DMS53 treated with DMSO at 0.1 percent for 48 hours (cell line): ENCODE measurements around the gene PARP1.

Experiments
- DNase-seq: peaks from one replicate; lab custom pipeline; 2025; ENCODE audit not compliant: unreplicated experiment; lab: John Stamatoyannopoulos, UW

Gene PARP1

GRCh38 chr1:226407199-226407496, 745 bp downstream of the PARP1 start:
- no peak for DNase-seq

DNA sequence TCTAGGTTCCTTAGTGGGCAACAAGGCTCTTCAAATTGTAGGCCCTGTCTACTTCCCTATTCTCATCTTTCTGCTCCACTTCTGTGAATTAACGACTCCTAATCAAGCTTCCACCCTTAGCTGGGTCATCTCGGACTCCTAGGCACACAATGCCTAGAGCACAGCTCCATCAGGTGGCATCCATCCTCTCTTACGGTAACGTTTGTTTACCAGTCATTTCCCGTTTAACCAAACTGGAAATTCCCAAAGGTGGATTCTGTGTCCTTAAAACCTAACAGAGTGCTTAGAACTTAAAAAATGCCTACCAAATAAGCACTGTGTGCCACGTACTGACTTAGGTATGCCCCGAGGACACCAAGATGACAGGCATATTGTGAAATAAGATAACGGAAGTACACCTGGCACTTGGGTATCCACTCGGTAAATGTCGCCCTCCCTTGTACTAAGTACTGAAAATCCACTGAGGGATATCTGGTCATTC, 1.5 kb downstream of the PARP1 start:
- DNase-seq, result no peak

GRCh38 chr1:226405411-226405988, 2.4 kb downstream of the PARP1 start:
- no peak for DNase-seq

DNA sequence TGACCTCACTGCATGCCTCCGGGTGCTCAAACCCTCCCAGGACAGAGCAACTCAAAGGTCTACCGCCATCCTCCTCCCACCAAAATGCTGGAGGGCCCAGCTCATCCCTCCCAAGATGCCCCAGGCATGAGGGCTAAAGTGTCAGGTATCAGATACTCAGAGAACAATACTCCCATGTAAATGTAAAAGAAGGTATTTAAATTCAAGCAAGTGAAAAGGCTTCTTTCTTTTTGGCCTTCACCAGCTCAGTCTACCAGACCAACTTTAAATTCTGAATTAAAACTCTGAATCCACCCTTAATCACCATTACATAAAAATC, 3.0 kb downstream of the PARP1 start:
- DNase-seq, result no peak

- no peak for DNase-seq
Observed at GRCh38 chr1:226404063-226404903, 3.6 kb downstream of the PARP1 start.

GRCh38 chr1:226403201-226404034, 4.5 kb downstream of the PARP1 start:
- no peak for DNase-seq

GRCh38 chr1:226402739-226403165, 5.1 kb downstream of the PARP1 start:
- no peak for DNase-seq

- no peak for DNase-seq
Observed at GRCh38 chr1:226401355-226402303, 6.3 kb downstream of the PARP1 start.

DNA sequence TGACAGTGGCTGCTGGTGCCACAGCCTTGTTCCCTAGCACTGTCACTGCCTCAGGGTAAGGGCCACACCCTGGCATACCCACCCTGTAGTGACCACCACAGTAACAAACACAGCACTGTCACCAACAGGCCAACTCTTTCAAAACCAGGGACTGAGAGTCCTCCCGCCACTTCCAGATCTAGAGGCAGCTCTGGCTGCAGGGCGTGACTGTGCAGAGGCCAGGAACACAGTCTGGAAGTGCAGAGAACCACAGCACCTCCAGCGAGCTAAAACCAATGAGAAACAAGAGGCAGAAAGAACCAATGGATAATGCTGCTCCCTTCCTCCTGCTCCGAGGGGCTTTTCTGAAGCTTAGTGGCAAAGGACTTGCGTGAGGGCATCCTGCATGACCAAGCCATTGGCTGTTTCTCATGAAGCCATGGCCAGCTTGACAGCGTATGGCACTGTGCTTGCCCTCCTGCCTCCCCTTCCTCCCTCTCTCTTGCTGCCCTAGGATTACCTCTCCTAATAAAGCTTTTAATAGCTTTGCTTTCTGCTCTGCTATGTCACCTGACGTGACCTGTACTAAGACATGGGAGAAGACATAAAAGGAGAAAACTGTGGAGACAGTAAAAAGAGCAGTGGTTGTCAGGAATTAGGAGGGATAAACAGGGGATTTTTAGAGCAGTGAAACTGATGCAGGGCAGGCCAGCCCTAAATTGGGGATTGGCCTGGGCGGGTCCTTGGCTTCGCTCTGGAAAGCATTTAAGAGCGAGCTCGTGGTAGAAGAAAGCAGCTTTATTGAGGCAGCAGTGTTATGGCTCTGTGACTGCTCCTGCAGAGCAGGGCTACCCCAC, 7.2 kb downstream of the PARP1 start:
- DNase-seq, result no peak

DNA sequence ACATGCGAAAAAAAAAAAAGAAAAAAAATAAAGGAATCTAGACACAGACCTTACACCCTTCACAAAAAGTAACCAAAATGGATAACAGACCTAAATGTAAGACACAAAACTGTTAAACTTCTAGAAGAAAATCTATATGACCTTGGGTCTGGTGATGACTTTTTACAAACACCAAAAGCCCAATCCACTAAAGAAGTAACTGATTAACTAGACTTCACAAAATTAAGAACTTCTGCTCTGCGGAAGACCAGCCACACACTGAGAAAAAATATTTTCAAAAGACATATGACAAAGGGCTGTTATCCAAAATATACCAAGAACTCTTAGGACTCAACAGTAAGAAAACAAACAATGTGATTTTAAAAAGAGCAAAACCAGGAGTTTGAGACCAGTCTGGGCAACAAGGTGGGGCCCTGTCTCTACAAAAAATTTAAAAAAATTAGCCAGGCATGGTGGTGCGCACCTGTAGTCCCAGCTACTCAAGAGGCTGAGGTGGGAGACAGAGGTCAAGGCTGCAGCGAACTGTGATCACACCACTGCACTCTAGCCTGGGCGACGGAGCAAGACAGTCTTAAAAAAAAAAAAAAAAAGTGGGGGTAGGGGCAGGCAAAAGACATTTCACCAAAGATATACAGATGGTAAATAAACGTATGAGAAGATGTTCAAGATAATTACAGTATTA, 9.8 kb downstream of the PARP1 start:
- DNase-seq, result no peak

GRCh38 chr1:226397011-226397926, 10.6 kb downstream of the PARP1 start:
- no peak for DNase-seq

DNA sequence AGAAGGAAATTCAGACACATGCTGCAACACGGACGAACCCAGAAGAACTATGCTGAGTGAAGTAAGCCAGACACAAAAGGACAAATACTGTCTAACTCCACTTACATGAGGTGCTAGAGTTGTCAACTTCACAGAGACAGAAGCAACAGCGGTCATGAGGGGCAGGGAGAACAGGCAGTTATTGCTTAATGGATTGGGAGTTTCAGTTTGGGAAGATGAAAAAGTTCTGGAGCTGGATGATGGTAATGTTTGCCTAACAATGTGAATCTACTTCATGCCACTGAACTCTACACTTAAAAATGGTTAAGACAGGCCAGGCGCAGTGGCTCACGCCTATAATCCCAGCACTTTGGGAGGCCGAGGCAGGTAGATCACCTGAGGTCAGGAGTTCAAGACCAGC, 12.1 kb downstream of the PARP1 start:
- DNase-seq, result no peak

DNA sequence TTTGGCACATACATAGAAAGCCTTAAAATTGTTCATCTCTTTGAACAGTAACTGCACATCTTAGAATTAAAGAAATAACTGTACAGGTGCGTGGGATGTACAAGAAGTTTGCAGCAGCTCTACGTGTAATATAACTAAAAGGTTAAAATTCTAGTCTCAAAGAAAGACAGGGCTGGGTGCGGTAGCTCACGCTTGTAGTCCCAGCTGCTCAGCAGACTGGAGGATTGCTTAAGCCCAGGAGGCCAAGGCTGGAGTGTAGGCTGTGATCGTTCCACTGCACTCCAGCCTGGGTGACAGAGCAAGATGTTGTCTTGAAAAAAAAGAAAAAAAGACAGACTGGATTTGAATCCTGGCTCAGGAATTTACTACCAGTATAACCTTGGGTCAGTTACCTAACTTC, 13.4 kb downstream of the PARP1 start:
- DNase-seq, result no peak

GRCh38 chr1:226390681-226391080, 17.2 kb downstream of the PARP1 start:
- DNase-seq, result no peak

GRCh38 chr1:226388131-226388530, 19.8 kb downstream of the PARP1 start:
- DNase-seq, result no peak

- DNase-seq, result no peak
Observed at GRCh38 chr1:226384717-226385116, 23.2 kb downstream of the PARP1 start.

DNA sequence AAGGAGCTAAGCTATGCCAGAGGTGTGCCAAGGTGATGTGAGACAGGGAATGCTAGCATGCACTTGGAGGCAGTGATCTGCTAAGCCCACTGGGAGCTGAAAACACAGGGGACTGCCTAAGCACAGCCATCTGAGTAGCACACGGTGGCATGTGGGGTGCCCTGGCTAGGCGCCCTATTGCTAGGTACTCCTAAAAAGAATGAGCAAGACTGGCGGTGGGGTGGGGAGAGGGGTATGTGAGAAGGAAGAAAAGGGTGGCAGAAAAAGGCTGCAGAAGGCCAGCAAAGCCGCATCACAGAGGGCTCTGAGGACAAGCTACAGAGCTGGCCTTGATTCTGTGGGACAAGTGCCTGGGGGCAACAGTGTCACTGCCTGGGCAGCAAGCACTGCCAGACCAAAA, 23.9 kb downstream of the PARP1 start:
- no peak for DNase-seq

GRCh38 chr1:226382030-226382429, 25.9 kb downstream of the PARP1 start:
- no peak for DNase-seq
